Endothelial cell of umbilical vein (primary cell): ENCODE measurements around the gene PTPRT. TPM values are rescaled to one million over a fixed set of nuclear protein-coding genes. Genes with fewer than 3 reads are reported as not detected.

Experiments
- BruUV-seq: library from RNA; stranded (reverse); fragments of 400-500 nt; replicated peaks from 2 replicates; lab custom pipeline; 2021; lab: Mats Ljungman, UMichigan
- CTCF ChIA-PET: fragments of 300-600, 350-600 bp; sonication (Branson Sonifier 250); formaldehyde crosslinking; loops from one replicate; lab custom pipeline; 2021; ENCODE audit warnings: antibody characterized with exemption, inconsistent platforms; lab: Charles Lee
- POLR2A ChIA-PET: fragments of 300-600, 350-600 bp; sonication (Branson Sonifier 250); formaldehyde crosslinking; loops from one replicate; lab custom pipeline; 2021; ENCODE audit warnings: antibody characterized with exemption, inconsistent platforms; lab: Charles Lee
- DNase-seq: peaks from one replicate; pipeline ENCODE4 v3.0.0-alpha.2; 2011; ENCODE audit warnings: low read depth, low spot score
- FAIRE-seq: peaks from 2 replicates; lab custom pipeline; 2011; peaks lifted over from hg19 to GRCh38; lab: Jason Lieb, UNC
- H2AFZ ChIP-seq: 2 replicates; pipeline ENCODE4 v1.6.0; 2012; ENCODE audit warnings: low read depth, low read length, control low read depth, inconsistent platforms
- H3K27ac ChIP-seq: 2 replicates; pipeline ENCODE4 v1.5.1; 2011; ENCODE audit warnings: low read depth, mild to moderate bottlenecking, control low read depth, low read length, moderate library complexity; ENCODE audit not compliant: insufficient read depth
- H3K27me3 ChIP-seq, 2 experiments: 2 replicates each; pipeline versions ENCODE4 v1.6.0 to v1.6.1; 2011; ENCODE audit warnings: low read length in 2 of 2, mixed read lengths in 1 of 2; ENCODE audit not compliant: control insufficient read depth in 2 of 2, insufficient read depth in 2 of 2
- H3K36me3 ChIP-seq, 2 experiments: 2 replicates in 1 of 2; 3 replicates in 1 of 2; pipeline ENCODE4 v1.5.1; 2011; ENCODE audit warnings: low read length in 2 of 2, mild to moderate bottlenecking in 1 of 2, moderate library complexity in 1 of 2; ENCODE audit not compliant: control insufficient read depth in 2 of 2, insufficient read depth in 2 of 2; ENCODE audit errors: extremely low read depth in 1 of 2
- H3K4me1 ChIP-seq: 3 replicates; pipeline ENCODE4 v1.5.1; 2011; ENCODE audit warnings: mild to moderate bottlenecking, low read length; ENCODE audit not compliant: control insufficient read depth, insufficient read depth; ENCODE audit errors: extremely low read depth
- H3K4me2 ChIP-seq: 2 replicates; pipeline ENCODE4 v1.6.1; 2011; ENCODE audit warnings: low read length, control low read depth, mixed read lengths; ENCODE audit not compliant: insufficient read depth
- H3K4me3 ChIP-seq, 3 experiments: fragments of 200-600 bp in 1 of 3; sonication (generic), shearing (Covaris generic) in 1 of 3; replicated peaks in 1 of 3; 2 replicates each; pipeline ENCODE4 v1.5.1; 2011 to 2016; ENCODE audit warnings: control low read depth in 3 of 3, low read length in 3 of 3, mild to moderate bottlenecking in 2 of 3, inconsistent platforms in 1 of 3, low read depth in 1 of 3, moderate library complexity in 1 of 3; ENCODE audit not compliant: insufficient read depth in 1 of 3
- H3K79me2 ChIP-seq: 2 replicates; pipeline ENCODE4 v1.6.0; 2012; ENCODE audit warnings: low read length, inconsistent platforms; ENCODE audit not compliant: control insufficient read depth, insufficient read depth
- H3K9ac ChIP-seq: replicated peaks from 2 replicates; pipeline ENCODE3; 2011; ENCODE audit warnings: low read length, control low read depth; ENCODE audit not compliant: insufficient read depth; ENCODE audit errors: extremely low read depth
- H3K9me1 ChIP-seq: replicated peaks from 3 replicates; pipeline ENCODE4 v1.6.0; 2011; ENCODE audit warnings: mild to moderate bottlenecking, low read length; ENCODE audit not compliant: control insufficient read depth, insufficient read depth; ENCODE audit errors: extremely low read depth
- H3K9me3 ChIP-seq: replicated peaks from 2 replicates; pipeline ENCODE4 v1.5.1; 2012; ENCODE audit warnings: low read length, inconsistent platforms; ENCODE audit not compliant: control insufficient read depth, insufficient read depth
- H4K20me1 ChIP-seq: replicated peaks from 2 replicates; pipeline ENCODE3; 2011; ENCODE audit warnings: mild to moderate bottlenecking, low read length; ENCODE audit not compliant: control insufficient read depth, insufficient read depth; ENCODE audit errors: extremely low read depth
- EZH2 ChIP-seq: IDR thresholded peaks from 2 replicates; pipeline ENCODE4 v1.6.1; 2012; ENCODE audit warnings: borderline replicate concordance, low read depth, mild to moderate bottlenecking, moderate library complexity, low read length, inconsistent platforms; ENCODE audit not compliant: severe bottlenecking
- FOS ChIP-seq: IDR thresholded peaks from 2 replicates; pipeline ENCODE4 v1.6.1; 2011; ENCODE audit warnings: mild to moderate bottlenecking, low read length, moderate library complexity, borderline replicate concordance; ENCODE audit not compliant: insufficient read depth
- GATA2 ChIP-seq: IDR thresholded peaks from 2 replicates; pipeline ENCODE4 v1.7.0; 2011; ENCODE audit warnings: low read depth, mild to moderate bottlenecking, moderate library complexity, mixed read lengths, low read length; ENCODE audit not compliant: insufficient read length, insufficient read depth
- JUN ChIP-seq: IDR thresholded peaks from 2 replicates; pipeline ENCODE4 v1.6.1; 2011; ENCODE audit warnings: borderline replicate concordance, low read depth; ENCODE audit not compliant: insufficient read length, insufficient read depth
- MYC ChIP-seq: IDR thresholded peaks from one replicate; pipeline ENCODE4 v1.6.1; 2011; ENCODE audit warnings: mild to moderate bottlenecking, low read depth, low read length
- POLR2A ChIP-seq: IDR thresholded peaks from 2 replicates; pipeline ENCODE4 v1.6.1; 2012; ENCODE audit warnings: low read depth, mild to moderate bottlenecking, control low read depth, low read length
- POLR2AphosphoS5 ChIP-seq: IDR thresholded peaks from 2 replicates; pipeline ENCODE4 v1.6.1; 2012; ENCODE audit warnings: low read depth, mild to moderate bottlenecking, control low read depth, low read length, moderate library complexity; ENCODE audit not compliant: insufficient read depth
- dilution Hi-C: fragments of 300-500 bp; cut with MboI; formaldehyde crosslinking; loops from one replicate; pipeline ENCODE4 v1.15.0; 2019; ENCODE audit warnings: low sequenced_read_pairs; ENCODE audit not compliant: extremely low pct_ligation_motif_present
- intact Hi-C: fragments of 100-400 bp; cut with micrococcal nuclease; formaldehyde crosslinking; loops from one replicate; pipeline ENCODE4 v1.10.0; 2022
- polyA plus RNA-seq, 4 experiments: library from polyadenylated mRNA; depleted of rRNA in 3 of 4; stranded (reverse) in 3 of 4; unstranded in 1 of 4; fragments of >200 nt; gene quantifications; 2 replicates each; pipeline versions ENCODE4 v1.2.1 to v1.2.3, GENCODE V29; 2011 to 2012; ENCODE audit warnings: missing spikeins in 1 of 4
- total RNA-seq: library from RNA; stranded (reverse); gene quantifications from 2 replicates; pipeline ENCODE4 v1.2.3, GENCODE V29; 2021
- TF ChIP-seq, protein P1 (sequence below): IDR thresholded peaks from 2 replicates; pipeline ENCODE4 v1.6.1; 2011; ENCODE audit not compliant: insufficient read depth, insufficient read length
- TF ChIP-seq, protein P2 (sequence below), 2 donors: IDR thresholded peaks; 1 replicate in 1 of 2; 2 replicates in 1 of 2; pipeline ENCODE4 v1.5.1; 2011; ENCODE audit warnings: low read length in 2 of 2, mild to moderate bottlenecking in 2 of 2, moderate library complexity in 2 of 2, control low read depth in 1 of 2, inconsistent platforms in 1 of 2, low read depth in 1 of 2; ENCODE audit not compliant: insufficient read depth in 1 of 2; ENCODE audit errors: extremely low read depth in 1 of 2

Gene PTPRT
- total and polyA plus RNA-seq, 2 donors (not counting 3 experiments of a cell fraction or from before 2014, with no cell fraction given): not detected

- dilution Hi-C loops: no loop called here
Measured at GRCh38 chr20:42701948-42702347, 487.8 kb downstream of the PTPRT start.

GRCh38 chr20:42700372-42700771, 489.3 kb downstream of the PTPRT start:
- H3K4me2 ChIP-seq: no peak overlapping the region
- no peak overlapping the region for H2AFZ ChIP-seq
- dilution Hi-C loops (no loop called here), intact Hi-C loops (no loop called here)
- POLR2A ChIA-PET: no interaction called here
- FAIRE-seq (no peak), DNase-seq (no peak)
- no TSS peak for BruUV-seq
- no peak overlapping the region for H3K27ac ChIP-seq
- no peak overlapping the region for H3K9ac ChIP-seq
- no peak for TF ChIP-seq FOS
- TF ChIP-seq EZH2: no peak
- no peak for TF ChIP-seq POLR2AphosphoS5
- TF ChIP-seq, protein P1, sequence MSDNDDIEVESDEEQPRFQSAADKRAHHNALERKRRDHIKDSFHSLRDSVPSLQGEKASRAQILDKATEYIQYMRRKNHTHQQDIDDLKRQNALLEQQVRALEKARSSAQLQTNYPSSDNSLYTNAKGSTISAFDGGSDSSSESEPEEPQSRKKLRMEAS: no peak
- no peak for TF ChIP-seq MYC
- TF ChIP-seq GATA2: no peak
- no peak for TF ChIP-seq JUN
- CTCF ChIA-PET: no interaction called here
- H3K4me1 ChIP-seq: no peaks in the 10 kb centered on the region
- H3K27me3 ChIP-seq: no peaks in the 10 kb centered on the region
- no peaks in the 10 kb centered on the region for H4K20me1 ChIP-seq
- H3K79me2 ChIP-seq: no peaks in the 10 kb centered on the region
- peaks cover 2% of the 10 kb centered on the region for H3K9me3 ChIP-seq
- H3K36me3 ChIP-seq: no peaks in the 10 kb centered on the region
- no peak overlapping the region for H3K4me3 ChIP-seq
- H3K9me1 ChIP-seq: no peaks in the 10 kb centered on the region

More at GRCh38 chr20:42701948-42702347, 487.8 kb downstream of the PTPRT start:
- intact Hi-C loops: no loop called here
- DNase-seq: no peak
- Histone ChIP-seq H3K4me3 (no peak overlapping the region), H3K4me2 (no peak overlapping the region), H3K9me3 (no peaks in the 10 kb centered on the region), H4K20me1 (no peaks in the 10 kb centered on the region), H2AFZ (no peak overlapping the region), H3K27ac (no peak overlapping the region), H3K9ac (no peak overlapping the region), H3K4me1 (no peaks in the 10 kb centered on the region), H3K9me1 (no peaks in the 10 kb centered on the region), H3K36me3 (no peaks in the 10 kb centered on the region), H3K79me2 (no peaks in the 10 kb centered on the region), H3K27me3 (no peaks in the 10 kb centered on the region)
- FAIRE-seq: no peak
- TF ChIP-seq JUN (no peak), POLR2AphosphoS5 (no peak), MYC (no peak), FOS (no peak), GATA2 (no peak), POLR2A (no peak)
- TF ChIP-seq, protein P2, sequence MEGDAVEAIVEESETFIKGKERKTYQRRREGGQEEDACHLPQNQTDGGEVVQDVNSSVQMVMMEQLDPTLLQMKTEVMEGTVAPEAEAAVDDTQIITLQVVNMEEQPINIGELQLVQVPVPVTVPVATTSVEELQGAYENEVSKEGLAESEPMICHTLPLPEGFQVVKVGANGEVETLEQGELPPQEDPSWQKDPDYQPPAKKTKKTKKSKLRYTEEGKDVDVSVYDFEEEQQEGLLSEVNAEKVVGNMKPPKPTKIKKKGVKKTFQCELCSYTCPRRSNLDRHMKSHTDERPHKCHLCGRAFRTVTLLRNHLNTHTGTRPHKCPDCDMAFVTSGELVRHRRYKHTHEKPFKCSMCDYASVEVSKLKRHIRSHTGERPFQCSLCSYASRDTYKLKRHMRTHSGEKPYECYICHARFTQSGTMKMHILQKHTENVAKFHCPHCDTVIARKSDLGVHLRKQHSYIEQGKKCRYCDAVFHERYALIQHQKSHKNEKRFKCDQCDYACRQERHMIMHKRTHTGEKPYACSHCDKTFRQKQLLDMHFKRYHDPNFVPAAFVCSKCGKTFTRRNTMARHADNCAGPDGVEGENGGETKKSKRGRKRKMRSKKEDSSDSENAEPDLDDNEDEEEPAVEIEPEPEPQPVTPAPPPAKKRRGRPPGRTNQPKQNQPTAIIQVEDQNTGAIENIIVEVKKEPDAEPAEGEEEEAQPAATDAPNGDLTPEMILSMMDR (IDR thresholded peaks at IDR 0.05; ENCODE audit: extremely low read depth in 1 of 2, insufficient read depth in 1 of 2, low read depth in 1 of 2, low read length in 2 of 2): no peak
- ChIA-PET CTCF (no interaction called here), POLR2A (no interaction called here)
- BruUV-seq: no TSS peak
